Stimulated activated CD8-positive, alpha-beta memory T cell treated with anti-CD3 and anti-CD28 coated beads, Interleukin-7, amount 100 ng/mL, for 1 hour (primary cell): Measurements from ENCODE around the gene TPRX1.
"Not testable (repeated sequence)": the region's sequence is repeated elsewhere in the genome, so short reads cannot be mapped to it uniquely, and the experiment has no call there.

Source experiments
- DNase-seq, 2 donors: peaks; one replicate each; pipeline ENCODE4 v3.0.0-alpha.2; 2020; ENCODE audit warnings: low read depth in 2 of 2

TPRX1 gene

GRCh38 chr19:47801270-47801669, 3.1 kb downstream of the TPRX1 start:
- no peak for DNase-seq

GRCh38 chr19:47798904-47799266, 5.5 kb downstream of the TPRX1 start:
- DNase-seq: no peak

GRCh38 chr19:47797996-47798903, 6.1 kb downstream of the TPRX1 start:
- no peak for DNase-seq

- no peak for DNase-seq
Measured at GRCh38 chr19:47796785-47797184, 7.6 kb downstream of the TPRX1 start.

- DNase-seq: no peak
Measured at GRCh38 chr19:47794526-47794925, 9.8 kb downstream of the TPRX1 start.

GRCh38 chr19:47792616-47793015, 11.7 kb downstream of the TPRX1 start:
- no peak for DNase-seq

- peak; percentile 51 to 79 for DNase-seq
Measured at GRCh38 chr19:47790398-47790814, 13.9 kb downstream of the TPRX1 start.

- not testable (repeated sequence) for DNase-seq
Measured at GRCh38 chr19:47789811-47790210, 14.5 kb downstream of the TPRX1 start.

GRCh38 chr19:47787307-47787706, 17.0 kb downstream of the TPRX1 start:
- DNase-seq: not testable (repeated sequence)

GRCh38 chr19:47786566-47786965, 17.8 kb downstream of the TPRX1 start:
- DNase-seq: no peak

- no peak for DNase-seq
Measured at GRCh38 chr19:47781590-47782262, 22.6 kb downstream of the TPRX1 start.

- no peak for DNase-seq
Measured at GRCh38 chr19:47780215-47780551, 24.2 kb downstream of the TPRX1 start.

GRCh38 chr19:47779524-47780214, 24.7 kb downstream of the TPRX1 start:
- DNase-seq: no peak

GRCh38 chr19:47778954-47779351, 25.4 kb downstream of the TPRX1 start:
- DNase-seq: no peak

GRCh38 chr19:47778049-47778953, 26.1 kb downstream of the TPRX1 start, which contains the start of gene SELENOW:
TSS of gene SELENOW (plus strand) at chr19:47778703. CDS start at chr19:47778786, 83 bp downstream.
- DNase-seq: peak; percentile 53 to 60

GRCh38 chr19:47777245-47778048, 26.9 kb downstream of the TPRX1 start:
- DNase-seq: not testable (repeated sequence)

GRCh38 chr19:47776568-47776967, 27.8 kb downstream of the TPRX1 start:
- DNase-seq: no peak

- DNase-seq: not testable (repeated sequence)
Measured at GRCh38 chr19:47771291-47771690, 33.1 kb downstream of the TPRX1 start.

- DNase-seq: no peak
Measured at GRCh38 chr19:47769534-47769933, 34.8 kb downstream of the TPRX1 start.

GRCh38 chr19:47768604-47769003, 35.7 kb downstream of the TPRX1 start:
- DNase-seq: no peak

- no peak for DNase-seq
Measured at GRCh38 chr19:47767349-47767748, 37.0 kb downstream of the TPRX1 start.
